Activated CD4-positive, alpha-beta T cell treated with anti-CD3 and anti-CD28 coated beads, Interleukin-2, Interleukin-6, amounts not matched to agents 100 ng/mL and 50 ng/mL, durations not matched to agents 16 hours and 8 hours (primary cell): ENCODE results near the gene SLC25A47.

Source experiments
- DNase-seq: peaks from one replicate; pipeline ENCODE4 v3.0.0-alpha.2; 2020

Gene SLC25A47

GRCh38 chr14:100348784-100349685 is 25.9 kb downstream of the SLC25A47 start:
- DNase-seq: no peak

DNA sequence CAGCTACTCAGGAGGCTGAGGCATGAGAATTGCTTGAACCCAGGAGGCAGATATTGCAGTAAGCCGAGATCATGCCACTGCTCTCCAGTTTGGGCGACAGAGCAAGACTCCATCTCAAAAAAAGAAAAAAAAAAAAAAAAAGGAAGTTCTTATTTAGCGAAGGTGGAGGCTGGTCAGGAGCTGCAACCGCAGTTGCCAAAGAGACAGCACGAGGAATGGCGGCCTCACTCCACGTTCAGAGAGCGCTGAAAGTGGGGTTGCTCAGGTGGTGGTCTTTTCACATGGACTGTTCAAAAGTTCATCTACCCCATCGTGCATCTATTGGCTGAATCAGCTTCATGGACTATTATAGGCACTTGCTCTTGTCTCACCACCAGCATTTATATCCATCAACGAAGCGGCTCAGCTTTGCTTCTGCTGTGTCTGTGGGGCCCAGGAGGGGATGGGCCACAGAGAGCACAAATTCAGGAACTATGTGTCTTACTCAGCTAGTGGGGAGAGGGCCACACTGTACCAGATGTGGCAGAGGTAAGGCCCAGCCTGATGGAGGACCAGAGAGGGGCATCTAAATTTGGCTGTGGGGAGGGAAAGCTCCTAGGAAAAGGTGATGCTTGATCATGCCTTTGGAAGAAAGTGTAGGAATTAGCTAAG is 27.3 kb downstream of the SLC25A47 start:
- DNase-seq: no peak

DNA sequence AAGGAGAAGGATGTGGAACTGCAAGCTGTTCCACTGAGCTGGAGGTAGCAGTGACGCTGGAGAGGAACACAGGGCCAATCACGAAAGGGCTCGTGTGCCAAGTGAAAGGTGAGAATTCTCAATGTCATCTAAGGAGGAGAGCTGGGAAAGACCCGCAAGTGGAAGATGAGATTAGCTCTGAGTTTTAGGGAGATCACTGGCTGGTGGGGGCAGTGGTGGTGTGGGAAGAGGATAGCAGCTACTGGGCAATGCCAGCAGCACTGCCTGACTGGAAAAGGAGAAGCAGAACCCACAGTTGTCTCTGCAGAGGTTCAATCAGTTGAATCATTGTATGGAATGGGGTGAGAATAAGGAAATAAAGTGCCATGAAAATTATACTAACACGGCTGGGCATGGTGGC is 27.8 kb downstream of the SLC25A47 start:
- no peak for DNase-seq

GRCh38 chr14:100358396-100358795 is 35.3 kb downstream of the SLC25A47 start:
- no peak for DNase-seq

GRCh38 chr14:100359111-100359510 is 36.0 kb downstream of the SLC25A47 start:
- DNase-seq: no peak

DNA sequence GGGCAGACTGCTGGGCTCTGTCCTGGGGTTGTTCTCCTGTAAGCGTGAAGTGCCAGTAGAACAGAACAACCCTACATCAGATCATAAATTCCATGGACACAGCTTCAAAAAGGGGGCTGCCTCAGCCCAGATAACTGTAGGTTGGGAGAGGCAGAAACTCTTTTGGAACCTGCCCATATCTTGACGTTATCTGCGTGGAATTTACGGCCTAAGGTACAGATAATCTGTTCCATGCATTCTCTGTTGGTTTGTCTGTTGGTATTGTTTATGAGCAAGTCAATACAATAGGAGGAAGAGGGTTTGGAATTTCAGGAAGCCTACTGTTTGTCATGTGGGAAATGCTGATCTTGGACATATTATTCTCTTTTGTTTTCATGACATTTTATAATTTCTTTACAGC is 36.7 kb downstream of the SLC25A47 start:
- DNase-seq: no peak

- no peak for DNase-seq
These were observed 38.5 kb downstream of the SLC25A47 start for GRCh38 chr14:100361626-100362025.

GRCh38 chr14:100362311-100362927 is 39.3 kb downstream of the SLC25A47 start:
- no peak for DNase-seq

DNA sequence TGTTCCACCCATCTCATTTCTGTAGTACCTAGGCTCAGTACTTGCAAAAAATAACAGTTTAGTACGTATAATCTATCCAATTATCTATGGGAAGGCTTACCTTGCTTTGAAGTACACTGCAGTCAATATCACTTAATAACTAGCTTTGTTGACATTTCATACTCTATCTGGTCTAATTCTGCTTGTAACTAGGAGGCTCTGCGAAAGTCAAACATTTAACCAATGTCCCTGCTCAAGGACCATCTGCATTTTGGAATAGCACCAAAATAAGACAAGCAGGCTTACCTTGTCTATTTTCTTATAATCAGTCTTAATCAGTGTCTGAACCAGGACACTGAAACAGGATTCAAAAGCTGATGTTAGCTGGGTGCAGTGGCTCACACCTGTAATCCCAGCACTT is 39.9 kb downstream of the SLC25A47 start:
- no peak for DNase-seq

DNA sequence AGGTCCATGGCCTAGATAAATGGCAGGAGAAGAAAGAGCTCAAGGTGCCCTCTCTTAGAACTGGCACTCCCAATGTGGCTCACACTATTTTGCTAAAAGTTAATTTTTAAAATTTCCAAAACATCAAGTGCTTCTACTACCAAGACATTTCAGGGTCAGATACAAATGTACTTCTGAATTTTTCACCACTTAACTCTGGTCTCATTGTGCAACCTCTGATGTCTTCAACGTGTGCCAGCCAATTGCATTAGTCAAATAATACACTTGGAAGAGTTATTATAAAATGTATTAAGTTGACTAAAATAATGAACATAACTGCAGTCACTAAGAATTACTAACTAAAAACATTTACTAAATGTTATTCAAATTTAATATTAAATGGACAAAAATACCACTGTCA is 41.3 kb downstream of the SLC25A47 start:
- no peak for DNase-seq

- no peak for DNase-seq
These were observed 42.6 kb downstream of the SLC25A47 start for GRCh38 chr14:100365741-100366140.

DNA sequence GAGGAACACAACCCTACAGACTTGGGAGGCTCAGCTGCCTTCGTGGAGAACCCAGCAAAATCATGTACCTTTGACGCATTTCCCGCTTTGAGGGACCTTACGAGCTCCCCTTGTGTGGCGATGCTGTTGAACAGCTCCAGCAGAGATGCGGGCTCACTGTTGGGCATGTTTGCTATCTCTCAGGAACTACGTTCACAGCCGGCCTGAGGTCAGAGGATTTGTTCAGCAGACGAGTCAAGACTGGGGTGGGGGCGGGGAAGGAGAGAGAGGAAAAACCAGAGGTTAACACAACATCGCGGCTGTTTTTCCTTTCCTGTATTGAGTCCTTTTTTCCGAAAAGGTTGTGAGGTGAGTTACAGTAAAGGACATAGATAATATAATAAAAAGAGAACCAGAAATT is 45.9 kb downstream of the SLC25A47 start:
- DNase-seq: no peak

DNA sequence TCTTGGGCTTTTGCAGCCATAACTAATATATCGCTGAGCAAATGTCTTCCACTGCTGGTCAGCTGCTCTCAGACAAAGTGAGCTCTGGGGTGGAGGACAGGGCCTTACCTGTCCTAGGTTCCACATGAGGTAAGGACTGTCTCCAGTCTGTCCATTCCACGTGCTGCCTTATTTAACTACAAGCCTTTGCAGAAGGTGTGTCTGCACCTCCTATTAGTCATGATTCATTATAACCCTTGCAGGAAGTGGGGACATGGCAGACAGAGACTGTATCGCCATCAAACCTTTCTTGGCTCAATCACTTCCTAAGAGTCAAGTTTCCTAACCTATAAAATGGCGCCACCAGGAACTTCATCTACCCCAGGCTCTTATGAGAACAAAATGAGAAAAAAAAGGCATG is 46.9 kb downstream of the SLC25A47 start:
- peak; percentile 36 for DNase-seq

GRCh38 chr14:100371773-100372172 is 48.6 kb downstream of the SLC25A47 start:
- no peak for DNase-seq

GRCh38 chr14:100372357-100373048 is 49.4 kb downstream of the SLC25A47 start:
- no peak for DNase-seq

GRCh38 chr14:100374270-100374669 is 51.1 kb downstream of the SLC25A47 start:
- DNase-seq: peak; percentile 50

- no peak for DNase-seq
These were observed 51.7 kb downstream of the SLC25A47 start for GRCh38 chr14:100374876-100375265.

- DNase-seq: peak; percentile 93
These were observed 52.3 kb downstream of the SLC25A47 start for GRCh38 chr14:100375266-100375962.

DNA sequence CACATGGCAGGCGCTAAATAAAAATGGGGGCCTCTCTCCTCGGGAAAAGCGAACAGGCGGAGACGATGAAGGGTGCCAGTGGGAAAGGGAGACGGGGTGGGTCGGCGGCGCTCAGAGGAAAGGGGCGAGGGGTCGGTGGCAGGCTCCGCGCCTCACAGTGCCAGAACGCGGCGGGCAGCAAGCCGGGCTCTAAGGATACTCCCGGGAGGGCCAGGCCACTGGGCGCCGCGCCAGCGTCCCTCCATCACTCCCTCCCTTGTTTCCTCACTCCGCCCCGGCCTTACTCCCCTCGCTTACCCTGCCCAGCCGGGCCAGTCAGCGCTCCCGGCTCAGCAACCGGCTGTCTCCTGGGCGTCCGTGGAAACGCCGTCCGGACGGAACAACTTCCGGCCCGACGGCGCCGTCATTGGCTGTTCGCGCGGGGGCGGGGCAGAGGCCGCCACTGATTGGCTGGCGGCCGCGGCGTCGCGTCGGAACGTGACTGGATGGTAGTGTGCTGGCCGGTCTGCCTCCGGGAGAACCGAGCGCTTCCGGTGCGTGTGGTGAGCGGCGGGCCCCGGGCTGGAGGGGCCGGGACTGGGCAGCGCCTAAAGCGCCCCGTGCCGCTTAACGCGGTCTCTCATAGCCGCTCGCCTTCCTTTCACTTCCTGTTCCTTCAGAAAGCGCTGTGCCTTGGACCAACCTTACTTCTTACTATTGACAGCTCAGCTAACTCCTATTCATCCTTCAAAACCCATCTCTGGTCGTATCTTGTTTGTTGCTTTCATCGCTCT is 53.0 kb downstream of the SLC25A47 start, which contains the start of gene WDR25:
TSS of gene WDR25 (plus strand) at position 523 of the 773 bp plus-strand sequence.
- peak; percentile 97 for DNase-seq

DNA sequence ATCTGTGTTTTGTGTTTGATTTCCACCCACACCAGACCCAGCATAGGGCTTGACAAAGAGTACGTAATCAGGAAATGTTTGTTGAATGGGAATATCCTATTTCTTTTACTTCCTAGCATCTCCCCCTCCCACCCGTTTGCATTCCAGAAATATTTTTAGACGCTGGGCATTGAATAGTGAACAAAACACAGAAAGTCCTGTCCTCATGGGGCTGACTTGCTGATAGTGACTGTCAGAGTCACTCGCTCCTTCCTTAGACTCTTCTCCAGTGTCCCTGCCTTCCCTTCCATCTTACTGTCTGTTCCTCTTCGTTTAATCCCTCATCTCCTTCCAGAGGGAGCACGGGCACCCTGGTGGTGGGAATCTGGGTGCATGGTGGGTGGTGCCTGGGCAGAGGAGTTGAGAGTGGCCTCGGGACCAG is 53.6 kb downstream of the SLC25A47 start:
- DNase-seq: no peak
